Bronchial epithelial cell (primary cell): ENCODE measurements around the gene CGB8. TPM values are rescaled to one million over a fixed set of nuclear protein-coding genes. Genes with fewer than 3 reads are reported as not detected.

Source experiments
- DNase-seq: peaks from one replicate; pipeline ENCODE4 v3.0.0-alpha.2; 2010; ENCODE audit warnings: low read depth
- FAIRE-seq: peaks from 2 replicates; lab custom pipeline; 2011; peaks lifted over from hg19 to GRCh38; lab: Jason Lieb, UNC
- H3K27me3 ChIP-seq: 2 replicates; pipeline ENCODE4 v1.5.1; 2011; ENCODE audit warnings: low read length; ENCODE audit not compliant: control insufficient read depth, insufficient read depth
- H3K36me3 ChIP-seq: 2 replicates; pipeline ENCODE4 v1.5.1; 2011; ENCODE audit warnings: low read length; ENCODE audit not compliant: control insufficient read depth, insufficient read depth
- H3K4me3 ChIP-seq: 2 replicates; pipeline ENCODE4 v1.5.1; 2011; ENCODE audit warnings: mild to moderate bottlenecking, low read depth, low read length, control low read depth
- total RNA-seq: library from RNA; depleted of rRNA; stranded (reverse); fragments of >200 nt; gene quantifications from 2 replicates; pipeline ENCODE4 v1.2.1, GENCODE V29; 2014
- TF ChIP-seq, protein P1 (sequence below): IDR thresholded peaks from 2 replicates; pipeline ENCODE4 v1.5.1; 2011; ENCODE audit warnings: mild to moderate bottlenecking, moderate library complexity, low read length, control low read depth, inconsistent platforms; ENCODE audit not compliant: insufficient read depth, severe bottlenecking

CGB8 gene
- total RNA-seq, 1 donor from 2014 or later: not detected

- peaks cover 14% of the 10 kb centered on the region for H3K36me3 ChIP-seq
- no peak for DNase-seq
Measured at GRCh38 chr19:49086296-49086695, 37.4 kb upstream of the CGB8 start.

DNA sequence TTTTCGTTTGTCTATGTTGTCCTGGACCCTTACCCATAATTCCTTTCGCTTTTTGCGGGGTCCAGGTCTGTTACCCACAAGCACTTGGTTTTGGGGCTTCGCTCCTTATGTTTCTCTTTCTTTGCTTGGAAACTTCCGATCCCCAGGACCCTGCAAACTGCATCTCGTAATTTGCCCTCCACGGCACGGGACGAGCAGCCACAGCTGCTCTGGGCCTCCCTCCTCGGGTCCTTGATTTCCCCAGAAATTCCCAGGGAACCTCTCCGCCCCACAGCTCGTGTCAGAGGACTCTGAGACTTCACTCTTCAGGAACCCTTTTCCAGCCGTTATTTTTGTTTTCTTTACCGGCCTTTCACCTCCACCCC, 36.9 kb upstream of the CGB8 start:
- Histone ChIP-seq H3K4me3 (peak overlapping the region; percentile 79), H3K27me3 (no peaks in the 10 kb centered on the region), H3K36me3 (peaks cover 13% of the 10 kb centered on the region)
- DNase-seq (no peak), FAIRE-seq (no peak)
- TF ChIP-seq, protein P1, sequence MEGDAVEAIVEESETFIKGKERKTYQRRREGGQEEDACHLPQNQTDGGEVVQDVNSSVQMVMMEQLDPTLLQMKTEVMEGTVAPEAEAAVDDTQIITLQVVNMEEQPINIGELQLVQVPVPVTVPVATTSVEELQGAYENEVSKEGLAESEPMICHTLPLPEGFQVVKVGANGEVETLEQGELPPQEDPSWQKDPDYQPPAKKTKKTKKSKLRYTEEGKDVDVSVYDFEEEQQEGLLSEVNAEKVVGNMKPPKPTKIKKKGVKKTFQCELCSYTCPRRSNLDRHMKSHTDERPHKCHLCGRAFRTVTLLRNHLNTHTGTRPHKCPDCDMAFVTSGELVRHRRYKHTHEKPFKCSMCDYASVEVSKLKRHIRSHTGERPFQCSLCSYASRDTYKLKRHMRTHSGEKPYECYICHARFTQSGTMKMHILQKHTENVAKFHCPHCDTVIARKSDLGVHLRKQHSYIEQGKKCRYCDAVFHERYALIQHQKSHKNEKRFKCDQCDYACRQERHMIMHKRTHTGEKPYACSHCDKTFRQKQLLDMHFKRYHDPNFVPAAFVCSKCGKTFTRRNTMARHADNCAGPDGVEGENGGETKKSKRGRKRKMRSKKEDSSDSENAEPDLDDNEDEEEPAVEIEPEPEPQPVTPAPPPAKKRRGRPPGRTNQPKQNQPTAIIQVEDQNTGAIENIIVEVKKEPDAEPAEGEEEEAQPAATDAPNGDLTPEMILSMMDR: no peak

More at GRCh38 chr19:49086296-49086695, 37.4 kb upstream of the CGB8 start:
- no peaks in the 10 kb centered on the region for H3K27me3 ChIP-seq
- no peak for FAIRE-seq
- H3K4me3 ChIP-seq: peak overlapping the region; percentile 79
- TF ChIP-seq, protein P1: no peak

DNA sequence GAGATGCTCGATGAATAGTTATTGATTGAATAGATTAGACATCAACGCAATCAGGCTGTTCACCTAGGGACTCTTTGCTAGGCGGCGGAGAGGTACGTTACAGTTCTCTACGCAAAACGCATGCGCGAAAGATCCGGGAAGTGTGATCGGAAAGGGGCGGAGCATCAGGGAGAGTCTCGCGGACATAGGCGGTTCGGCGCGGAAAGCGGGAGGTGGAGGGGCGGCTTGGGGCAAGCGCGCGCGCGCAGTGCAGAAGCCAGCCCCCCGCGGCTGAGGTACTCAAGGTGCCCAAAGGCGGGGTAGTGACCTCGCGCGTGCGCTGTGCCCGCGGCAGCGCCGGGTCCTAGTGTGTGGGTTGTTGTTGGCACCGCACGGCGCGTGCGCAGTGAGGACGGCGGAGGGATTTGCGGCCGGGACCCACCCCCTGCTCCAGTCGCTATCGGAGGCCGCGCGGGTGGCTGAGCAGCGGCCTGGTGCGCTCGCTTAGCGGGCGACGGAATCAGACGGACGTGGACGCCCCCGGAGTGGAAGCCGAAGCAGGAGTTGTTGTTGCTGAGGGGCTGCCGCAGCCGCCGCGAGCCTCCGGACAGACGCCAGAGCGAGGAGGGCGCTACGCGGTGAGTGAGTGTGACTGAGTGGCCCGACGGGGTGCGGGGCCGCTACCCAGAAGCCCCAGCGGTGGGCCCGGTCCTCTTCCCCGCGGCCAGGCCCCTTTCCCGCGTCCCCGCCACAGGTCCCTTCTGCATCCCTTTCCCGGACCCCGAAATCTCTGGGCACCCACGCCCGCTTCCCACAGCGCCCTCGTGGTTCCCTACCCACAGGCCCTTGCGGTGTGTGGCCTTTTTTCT, 36.3 kb upstream of the CGB8 start, which contains the start of gene SNRNP70:
Gene SNRNP70 (plus strand): TSS at position 432 of the 848 bp plus-strand sequence. CDS start 964 bp downstream, outside the sequence.
- Histone ChIP-seq H3K4me3 (peak within 1 kb of the TSS; percentile 79), H3K36me3 (peaks cover 8% of the 10 kb centered on the region), H3K27me3 (no peaks in the 10 kb centered on the region)
- TF ChIP-seq, protein P1: no peak
- FAIRE-seq (no peak), DNase-seq (peak; percentile 93)

DNA sequence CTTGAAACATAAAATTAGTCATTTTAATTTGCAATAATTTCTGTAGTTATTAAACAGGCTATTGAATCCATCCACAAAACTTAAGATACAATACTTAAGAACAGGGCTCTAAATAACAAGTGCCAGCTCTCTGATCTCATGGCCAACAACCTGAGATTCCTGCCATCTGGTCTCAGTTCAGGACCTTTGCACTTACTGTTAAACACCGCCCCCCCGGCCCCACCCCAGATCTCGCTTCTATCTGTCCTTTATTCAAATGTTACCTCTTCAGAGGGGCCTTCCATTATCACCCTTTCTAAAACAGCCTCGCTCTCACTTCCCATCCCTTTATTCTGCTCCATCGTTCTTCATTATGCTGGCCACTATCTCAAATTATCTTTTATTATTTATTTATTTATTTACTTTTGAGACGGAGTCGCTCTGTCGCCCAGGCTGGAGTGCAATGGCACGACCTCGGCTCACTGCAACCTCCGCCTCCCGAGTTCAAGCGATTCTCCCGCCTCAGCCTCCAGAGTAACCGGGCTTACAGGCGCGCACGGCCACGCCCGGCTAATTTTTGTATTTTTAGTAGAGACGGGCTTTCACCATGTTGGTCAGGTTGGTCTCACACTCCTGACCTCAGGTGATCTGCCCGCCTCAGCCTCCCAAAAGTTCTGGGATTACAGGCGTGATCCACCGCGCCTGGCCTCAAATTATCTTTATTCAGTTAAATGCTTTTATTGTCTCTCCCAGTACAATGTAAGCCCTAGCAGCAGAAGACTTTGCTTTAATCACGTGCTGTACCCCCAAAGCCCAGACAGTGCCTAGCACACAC, 35.5 kb upstream of the CGB8 start:
- FAIRE-seq (no peak), DNase-seq (no peak)
- Histone ChIP-seq H3K27me3 (no peaks in the 10 kb centered on the region), H3K4me3 (peak overlapping the region; percentile 79), H3K36me3 (peaks cover 3% of the 10 kb centered on the region)
- TF ChIP-seq, protein P1: no peak

DNA sequence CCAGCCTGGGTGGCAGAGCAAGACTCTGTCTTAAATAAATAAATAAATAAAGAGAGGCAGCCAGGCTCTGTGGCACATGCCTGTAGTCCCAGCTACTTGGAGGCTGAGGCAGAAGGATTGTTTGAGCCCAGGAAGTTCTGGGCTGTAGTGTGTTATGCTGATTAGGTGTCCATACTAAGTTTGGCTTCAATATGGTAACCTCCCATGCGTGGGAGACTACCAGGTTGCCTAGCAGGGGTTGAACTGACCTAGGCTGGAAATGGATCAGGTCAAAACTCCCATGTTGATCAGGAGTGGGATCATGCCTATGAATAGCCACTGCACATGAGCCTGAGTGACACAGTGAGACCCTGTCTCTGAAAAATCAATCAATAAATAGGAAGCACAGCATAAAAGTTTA, 32.4 kb upstream of the CGB8 start:
- H3K36me3 ChIP-seq: no peaks in the 10 kb centered on the region
- DNase-seq (no peak), FAIRE-seq (no peak)
- H3K4me3 ChIP-seq: no peak overlapping the region
- TF ChIP-seq, protein P1: no peak
- no peaks in the 10 kb centered on the region for H3K27me3 ChIP-seq
